ENCODE results near the gene MCF2.

DNA sequence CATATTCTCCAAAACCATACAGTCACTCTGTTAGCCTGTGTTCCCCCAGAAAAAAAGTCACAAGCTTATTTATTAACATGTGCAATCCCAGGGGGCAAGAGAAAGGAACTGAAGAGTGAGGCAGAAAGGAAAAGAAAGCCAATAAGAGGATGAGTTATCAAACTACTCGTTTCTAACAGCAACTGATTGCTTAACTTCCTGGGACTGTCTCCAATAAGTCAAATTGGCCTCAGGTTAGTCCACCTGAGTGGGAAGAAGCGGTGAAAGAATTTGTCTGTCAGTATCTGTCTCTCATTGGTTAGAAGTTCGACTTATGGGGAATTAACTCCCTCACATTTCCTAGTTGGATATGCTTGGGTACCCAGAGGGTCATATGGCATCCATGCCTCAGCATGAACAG, 163.4 kb downstream of the MCF2 start:
- TF ChIP-seq RCOR1 (conservative IDR thresholded peaks at IDR 0.05; ENCODE audit: low read depth, low read length) = no peak
- no peak for TF ChIP-seq ELK1 (IDR thresholded peaks at IDR 0.05; ENCODE audit: low read depth, low read length)
- TF ChIP-seq IRF3 (IDR thresholded peaks at IDR 0.05) = no peak
